ENCODE data around the gene PLGRKT.

PLGRKT gene

GRCh38 chr9:5437254-5438216 lies at the start of gene PLGRKT:
PLGRKT (minus strand) TSS chr9:5437925; CDS start chr9:5431977, 5,948 bp downstream.
- DNase-seq (ENCODE audit: low spot score), result peak; percentile 96
- peak within 1 kb of the TSS; percentile 82 to 97 for H3K27ac ChIP-seq
- no peak for TF ChIP-seq CTCF (IDR thresholded peaks at IDR 0.05)
- peak within 1 kb of the TSS; percentile 85 for H3K4me3 ChIP-seq

- no peak for TF ChIP-seq CTCF (IDR thresholded peaks at IDR 0.05)
- Histone ChIP-seq H3K27ac (no peak overlapping the region), H3K4me3 (no peak overlapping the region)
- no peak for DNase-seq (ENCODE audit: low spot score)
Measured at GRCh38 chr9:5486988-5487387, 49.3 kb upstream of the PLGRKT start.

GRCh38 chr9:5485378-5486085 lies 47.8 kb upstream of the PLGRKT start:
- no peak overlapping the region for H3K27ac ChIP-seq
- no peak for DNase-seq (ENCODE audit: low spot score)
- no peak overlapping the region for H3K4me3 ChIP-seq
- no peak for TF ChIP-seq CTCF (IDR thresholded peaks at IDR 0.05)

GRCh38 chr9:5483306-5483705 lies 45.6 kb upstream of the PLGRKT start:
- TF ChIP-seq CTCF (IDR thresholded peaks at IDR 0.05), result no peak
- Histone ChIP-seq H3K4me3 (no peak overlapping the region), H3K27ac (no peak overlapping the region)
- no peak for DNase-seq (ENCODE audit: low spot score)

- no peak for TF ChIP-seq CTCF (IDR thresholded peaks at IDR 0.05)
- Histone ChIP-seq H3K27ac (no peak overlapping the region), H3K4me3 (no peak overlapping the region)
- no peak for DNase-seq (ENCODE audit: low spot score)
Measured at GRCh38 chr9:5482194-5482593, 44.5 kb upstream of the PLGRKT start.

- no peak overlapping the region for H3K4me3 ChIP-seq
- DNase-seq (ENCODE audit: low spot score), result no peak
- TF ChIP-seq CTCF (IDR thresholded peaks at IDR 0.05), result no peak
- no peak overlapping the region for H3K27ac ChIP-seq
Measured at GRCh38 chr9:5481322-5482040, 43.8 kb upstream of the PLGRKT start.

Measured in coronary artery (tissue), 2 donors.